RWPE2 (cell line): Measurements from ENCODE around the gene SSH3.
"Not testable (repeated sequence)": the region's sequence is repeated elsewhere in the genome, so short reads cannot be mapped to it uniquely, and the experiment has no call there.

Experiments used
- ATAC-seq: fragments of 200-7000 bp; cut with Tn5 transposase; 3 replicates; pipeline ENCODE4 v1.9.1; 2021; ENCODE audit warnings: low read depth
- DNase-seq: peaks from one replicate; pipeline ENCODE4 v3.0.0-alpha.2; 2020; ENCODE audit warnings: low spot score
- H3K27ac ChIP-seq: fragments of 450-650 bp; 2 replicates; pipeline ENCODE4 v1.5.1; 2017; ENCODE audit warnings: mild to moderate bottlenecking; ENCODE audit not compliant: poor library complexity, severe bottlenecking
- H3K27me3 ChIP-seq: fragments of 250-450 bp; sonication (Bioruptor Pico); 2 replicates; pipeline ENCODE4 v1.5.1; 2021; ENCODE audit warnings: mild to moderate bottlenecking, moderate library complexity; ENCODE audit not compliant: insufficient read depth, poor library complexity, severe bottlenecking
- H3K36me3 ChIP-seq: fragments of 250-450 bp; sonication (Bioruptor Pico); 2 replicates; pipeline ENCODE4 v1.5.1; 2020; ENCODE audit warnings: low read depth, mild to moderate bottlenecking, moderate library complexity
- H3K4me1 ChIP-seq: fragments of 250-450 bp; sonication (Bioruptor Pico); 2 replicates; pipeline ENCODE4 v1.5.1; 2021; ENCODE audit warnings: mild to moderate bottlenecking, moderate library complexity; ENCODE audit not compliant: insufficient read depth, poor library complexity, severe bottlenecking
- H3K4me3 ChIP-seq: fragments of 250-450 bp; sonication (Bioruptor Pico); 2 replicates; pipeline ENCODE4 v1.5.1; 2021; ENCODE audit warnings: mild to moderate bottlenecking, moderate library complexity; ENCODE audit not compliant: severe bottlenecking
- H3K9me3 ChIP-seq: fragments of 250-450 bp; sonication (Bioruptor Pico); 2 replicates; pipeline ENCODE4 v1.5.1; 2021; ENCODE audit warnings: mild to moderate bottlenecking, moderate library complexity; ENCODE audit not compliant: severe bottlenecking
- TF ChIP-seq, protein P1 (sequence below): fragments of 450-650 bp; IDR thresholded peaks from one replicate; pipeline ENCODE4 v1.5.1; 2017; ENCODE audit warnings: mild to moderate bottlenecking, moderate library complexity; ENCODE audit not compliant: poor library complexity, severe bottlenecking

SSH3 gene

DNA sequence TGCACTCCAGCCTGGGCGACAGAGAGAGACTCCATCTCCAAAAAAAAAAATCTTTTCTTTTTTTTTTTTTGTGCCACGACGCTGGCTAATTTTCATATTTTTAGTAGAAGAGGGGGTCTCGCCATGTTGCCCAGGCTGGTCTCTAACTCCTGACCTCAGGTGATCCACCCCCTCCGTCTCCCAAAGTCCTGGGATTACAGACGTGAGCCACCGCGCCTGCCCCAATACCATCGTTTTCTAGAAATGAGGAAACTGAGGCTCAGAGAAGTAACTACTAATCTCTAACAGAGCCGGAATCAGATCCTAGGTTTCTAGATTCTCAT lies 13.5 kb downstream of the SSH3 start:
- TF ChIP-seq, protein P1, sequence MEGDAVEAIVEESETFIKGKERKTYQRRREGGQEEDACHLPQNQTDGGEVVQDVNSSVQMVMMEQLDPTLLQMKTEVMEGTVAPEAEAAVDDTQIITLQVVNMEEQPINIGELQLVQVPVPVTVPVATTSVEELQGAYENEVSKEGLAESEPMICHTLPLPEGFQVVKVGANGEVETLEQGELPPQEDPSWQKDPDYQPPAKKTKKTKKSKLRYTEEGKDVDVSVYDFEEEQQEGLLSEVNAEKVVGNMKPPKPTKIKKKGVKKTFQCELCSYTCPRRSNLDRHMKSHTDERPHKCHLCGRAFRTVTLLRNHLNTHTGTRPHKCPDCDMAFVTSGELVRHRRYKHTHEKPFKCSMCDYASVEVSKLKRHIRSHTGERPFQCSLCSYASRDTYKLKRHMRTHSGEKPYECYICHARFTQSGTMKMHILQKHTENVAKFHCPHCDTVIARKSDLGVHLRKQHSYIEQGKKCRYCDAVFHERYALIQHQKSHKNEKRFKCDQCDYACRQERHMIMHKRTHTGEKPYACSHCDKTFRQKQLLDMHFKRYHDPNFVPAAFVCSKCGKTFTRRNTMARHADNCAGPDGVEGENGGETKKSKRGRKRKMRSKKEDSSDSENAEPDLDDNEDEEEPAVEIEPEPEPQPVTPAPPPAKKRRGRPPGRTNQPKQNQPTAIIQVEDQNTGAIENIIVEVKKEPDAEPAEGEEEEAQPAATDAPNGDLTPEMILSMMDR: no peak
- DNase-seq (no peak), ATAC-seq (no peak)
- H3K36me3 ChIP-seq: peaks cover 6% of the 10 kb centered on the region
- peak overlapping the region; percentile 65 for H3K4me3 ChIP-seq
- H3K4me1 ChIP-seq: peaks cover 30% of the 10 kb centered on the region
- H3K9me3 ChIP-seq: no peaks in the 10 kb centered on the region
- H3K27me3 ChIP-seq: no peaks in the 10 kb centered on the region
- H3K27ac ChIP-seq: peak overlapping the region; percentile 89

DNA sequence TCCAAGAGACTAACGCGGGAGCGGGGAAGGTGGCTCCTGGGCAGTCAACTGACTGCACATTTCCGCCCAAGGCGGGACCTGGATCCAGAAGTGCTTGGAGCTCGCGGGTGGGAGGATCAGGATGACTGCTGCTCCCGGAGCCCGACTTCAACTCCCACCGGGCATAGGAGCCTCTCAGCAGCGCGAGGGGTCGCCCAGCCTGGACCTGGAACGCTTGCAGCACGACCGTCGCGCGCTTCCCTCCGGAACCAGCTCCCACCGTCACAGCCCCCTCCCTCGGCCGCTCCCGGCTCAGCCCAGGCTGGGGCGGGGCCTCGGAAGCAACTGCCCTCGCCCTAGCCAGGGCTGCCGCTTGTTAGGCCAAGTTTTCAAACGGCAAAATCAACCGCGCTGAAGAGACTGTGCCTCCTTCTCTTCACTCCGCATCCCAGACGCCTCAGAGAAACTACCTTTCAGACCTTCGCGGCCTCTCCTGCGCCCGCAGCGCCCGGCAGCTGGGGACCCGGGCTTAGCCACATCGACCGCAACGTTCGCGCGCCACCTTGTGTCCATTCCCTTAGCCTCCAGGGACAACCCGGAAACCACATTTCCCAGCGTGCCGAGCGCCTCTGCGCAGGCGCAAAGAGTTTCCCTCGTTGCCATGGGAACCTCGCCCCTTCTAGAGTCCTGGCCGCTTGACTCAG lies 14.0 kb downstream of the SSH3 start:
- peak overlapping the region; percentile 65 for H3K4me3 ChIP-seq
- no peaks in the 10 kb centered on the region for H3K27me3 ChIP-seq
- peaks cover 25% of the 10 kb centered on the region for H3K4me1 ChIP-seq
- TF ChIP-seq, protein P1: peak; percentile 97
- DNase-seq (peak; percentile 94), ATAC-seq (peak; percentile 66)
- H3K27ac ChIP-seq: peak overlapping the region; percentile 89
- H3K9me3 ChIP-seq: no peaks in the 10 kb centered on the region
- peaks cover under 1% of the 10 kb centered on the region; the same call in 1 of the 2 replicates for H3K36me3 ChIP-seq

DNA sequence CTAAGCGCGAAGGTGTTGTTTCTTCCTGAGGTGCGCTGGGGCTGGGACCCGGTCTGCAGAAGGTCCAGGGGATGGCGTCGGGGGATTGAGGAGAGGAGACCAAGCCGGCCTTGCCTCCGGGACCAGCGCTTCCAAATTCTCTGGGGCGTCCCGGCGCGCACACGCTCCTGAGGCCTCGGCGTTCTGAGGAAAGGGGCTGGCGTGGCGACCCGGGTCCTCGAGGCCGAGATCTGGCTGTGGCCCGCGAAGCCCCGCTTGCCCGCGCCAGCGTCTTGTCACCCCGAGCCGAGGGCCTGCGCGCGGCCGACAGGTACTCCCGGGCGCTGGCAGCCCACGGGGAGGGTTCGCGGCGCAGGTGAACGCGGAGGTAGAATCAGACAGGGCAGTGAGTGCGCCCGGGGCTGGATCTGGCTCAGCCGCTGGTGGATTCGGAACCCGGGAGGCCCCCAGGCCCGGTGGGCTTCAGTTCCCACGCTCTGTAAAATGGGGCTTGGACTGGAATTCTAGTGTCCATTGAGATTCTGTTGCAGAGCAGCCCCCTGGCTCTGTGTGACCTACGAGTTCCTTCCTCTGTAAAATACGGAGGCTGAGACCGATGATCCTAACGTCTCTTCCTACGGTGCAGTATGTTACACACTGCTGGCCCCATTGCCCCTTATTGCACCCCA lies 14.7 kb downstream of the SSH3 start:
- Histone ChIP-seq H3K27me3 (no peaks in the 10 kb centered on the region), H3K36me3 (no peaks in the 10 kb centered on the region), H3K4me1 (peaks cover 19% of the 10 kb centered on the region), H3K9me3 (no peaks in the 10 kb centered on the region), H3K4me3 (peak overlapping the region; percentile 65), H3K27ac (peak overlapping the region; percentile 89)
- peak; percentile 38 for ATAC-seq
- no peak for DNase-seq
- TF ChIP-seq, protein P1: peak; percentile 65

DNA sequence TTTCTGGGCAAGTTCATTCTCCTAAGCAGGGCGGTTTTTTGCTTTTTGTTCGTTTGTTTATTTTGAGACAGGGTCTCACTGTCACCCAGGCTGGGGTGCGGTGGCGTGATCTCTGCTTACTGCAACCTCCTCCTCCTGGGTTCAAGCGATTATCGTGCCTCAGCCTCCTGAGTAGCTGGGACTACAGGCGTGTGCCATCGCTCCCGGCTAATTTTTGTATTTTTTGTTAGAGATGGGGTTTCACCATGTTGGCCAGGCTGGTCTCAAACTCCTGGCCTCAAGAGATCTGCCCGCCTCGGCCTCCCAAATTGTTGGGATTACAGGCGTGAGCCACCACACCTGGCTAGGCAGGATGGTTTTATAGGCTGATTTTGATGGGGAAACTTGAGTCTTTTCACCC lies 15.5 kb downstream of the SSH3 start:
- H3K4me1 ChIP-seq: peaks cover 10% of the 10 kb centered on the region
- not testable (repeated sequence) for H3K9me3 ChIP-seq, H3K27me3 ChIP-seq, H3K36me3 ChIP-seq, H3K27ac ChIP-seq, DNase-seq, ATAC-seq
- H3K4me3 ChIP-seq: peak overlapping the region; percentile 65

DNA sequence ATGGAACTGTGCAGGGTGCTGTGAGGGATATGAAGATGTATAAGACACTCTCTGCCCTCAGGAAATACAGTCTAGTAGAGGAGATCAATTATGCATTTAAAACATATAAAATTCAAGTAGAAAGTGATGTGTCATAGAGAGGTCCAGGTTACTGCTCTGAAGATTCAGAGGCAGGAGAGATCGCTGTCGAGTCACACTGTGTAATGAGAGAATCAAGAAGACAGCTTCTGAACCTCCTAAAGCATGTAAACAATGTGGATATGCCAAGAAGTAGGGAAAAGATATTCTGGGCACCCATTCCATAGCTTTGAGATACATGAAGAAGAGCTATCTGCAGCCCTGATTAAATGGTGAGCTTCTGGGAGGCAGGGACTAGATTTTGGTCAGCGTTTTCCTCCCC lies 16.7 kb downstream of the SSH3 start:
- Histone ChIP-seq H3K4me3 (no peak overlapping the region), H3K36me3 (no peaks in the 10 kb centered on the region), H3K27ac (no peak overlapping the region), H3K4me1 (peaks cover 4% of the 10 kb centered on the region), H3K27me3 (no peaks in the 10 kb centered on the region), H3K9me3 (no peaks in the 10 kb centered on the region)
- DNase-seq (no peak), ATAC-seq (no peak)
- TF ChIP-seq, protein P1: no peak
